ENCODE measurements around the gene KRTAP5-6. TPM values are rescaled to one million over a fixed set of nuclear protein-coding genes. Genes with fewer than 3 reads are reported as not detected.

The KRTAP5-6 gene
- total RNA-seq, 1 donor from 2014 or later: not detected

GRCh38 chr11:1694846-1695547, 2.0 kb upstream of the KRTAP5-6 start:
- peaks cover 17% of the 10 kb centered on the region for H3K27me3 Mint-ChIP-seq (ENCODE audit: low read depth)
- peaks cover 2% of the 10 kb centered on the region for H3K9me3 Mint-ChIP-seq (ENCODE audit: low read depth)
- TF ChIP-seq, protein P1, sequence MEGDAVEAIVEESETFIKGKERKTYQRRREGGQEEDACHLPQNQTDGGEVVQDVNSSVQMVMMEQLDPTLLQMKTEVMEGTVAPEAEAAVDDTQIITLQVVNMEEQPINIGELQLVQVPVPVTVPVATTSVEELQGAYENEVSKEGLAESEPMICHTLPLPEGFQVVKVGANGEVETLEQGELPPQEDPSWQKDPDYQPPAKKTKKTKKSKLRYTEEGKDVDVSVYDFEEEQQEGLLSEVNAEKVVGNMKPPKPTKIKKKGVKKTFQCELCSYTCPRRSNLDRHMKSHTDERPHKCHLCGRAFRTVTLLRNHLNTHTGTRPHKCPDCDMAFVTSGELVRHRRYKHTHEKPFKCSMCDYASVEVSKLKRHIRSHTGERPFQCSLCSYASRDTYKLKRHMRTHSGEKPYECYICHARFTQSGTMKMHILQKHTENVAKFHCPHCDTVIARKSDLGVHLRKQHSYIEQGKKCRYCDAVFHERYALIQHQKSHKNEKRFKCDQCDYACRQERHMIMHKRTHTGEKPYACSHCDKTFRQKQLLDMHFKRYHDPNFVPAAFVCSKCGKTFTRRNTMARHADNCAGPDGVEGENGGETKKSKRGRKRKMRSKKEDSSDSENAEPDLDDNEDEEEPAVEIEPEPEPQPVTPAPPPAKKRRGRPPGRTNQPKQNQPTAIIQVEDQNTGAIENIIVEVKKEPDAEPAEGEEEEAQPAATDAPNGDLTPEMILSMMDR (IDR thresholded peaks at IDR 0.05): no peak
- peaks cover 8% of the 10 kb centered on the region for H3K4me1 Mint-ChIP-seq (ENCODE audit: low read depth)
- DNase-seq (ENCODE audit: low spot score): no peak
- H3K27ac Mint-ChIP-seq (ENCODE audit: unreplicated experiment): no peak overlapping the region
- H3K36me3 Mint-ChIP-seq (ENCODE audit: low read depth): no peaks in the 10 kb centered on the region
- no peak overlapping the region for H3K4me3 Mint-ChIP-seq (ENCODE audit: unreplicated experiment)

GRCh38 chr11:1695548-1696108, 1.4 kb upstream of the KRTAP5-6 start:
- TF ChIP-seq, protein P1 (IDR thresholded peaks at IDR 0.05): no peak
- DNase-seq (ENCODE audit: low spot score): no peak
- Mint-ChIP-seq H3K4me3 (ENCODE audit: unreplicated experiment) (no peak overlapping the region), H3K27me3 (ENCODE audit: low read depth) (peaks cover 14% of the 10 kb centered on the region), H3K27ac (ENCODE audit: unreplicated experiment) (no peak overlapping the region), H3K4me1 (ENCODE audit: low read depth) (peaks cover 8% of the 10 kb centered on the region), H3K9me3 (ENCODE audit: low read depth) (peaks cover 2% of the 10 kb centered on the region), H3K36me3 (ENCODE audit: low read depth) (no peaks in the 10 kb centered on the region)

- Mint-ChIP-seq H3K27ac (ENCODE audit: unreplicated experiment) (no peak overlapping the region), H3K27me3 (ENCODE audit: low read depth) (peaks cover 12% of the 10 kb centered on the region), H3K9me3 (ENCODE audit: low read depth) (peaks cover 2% of the 10 kb centered on the region), H3K4me3 (ENCODE audit: unreplicated experiment) (no peak overlapping the region), H3K36me3 (ENCODE audit: low read depth) (no peaks in the 10 kb centered on the region), H3K4me1 (ENCODE audit: low read depth) (no peaks in the 10 kb centered on the region)
- DNase-seq (ENCODE audit: low spot score): no peak
- TF ChIP-seq, protein P1 (IDR thresholded peaks at IDR 0.05): no peak
Measured at GRCh38 chr11:1699771-1700170, 2.8 kb downstream of the KRTAP5-6 start.

DNA sequence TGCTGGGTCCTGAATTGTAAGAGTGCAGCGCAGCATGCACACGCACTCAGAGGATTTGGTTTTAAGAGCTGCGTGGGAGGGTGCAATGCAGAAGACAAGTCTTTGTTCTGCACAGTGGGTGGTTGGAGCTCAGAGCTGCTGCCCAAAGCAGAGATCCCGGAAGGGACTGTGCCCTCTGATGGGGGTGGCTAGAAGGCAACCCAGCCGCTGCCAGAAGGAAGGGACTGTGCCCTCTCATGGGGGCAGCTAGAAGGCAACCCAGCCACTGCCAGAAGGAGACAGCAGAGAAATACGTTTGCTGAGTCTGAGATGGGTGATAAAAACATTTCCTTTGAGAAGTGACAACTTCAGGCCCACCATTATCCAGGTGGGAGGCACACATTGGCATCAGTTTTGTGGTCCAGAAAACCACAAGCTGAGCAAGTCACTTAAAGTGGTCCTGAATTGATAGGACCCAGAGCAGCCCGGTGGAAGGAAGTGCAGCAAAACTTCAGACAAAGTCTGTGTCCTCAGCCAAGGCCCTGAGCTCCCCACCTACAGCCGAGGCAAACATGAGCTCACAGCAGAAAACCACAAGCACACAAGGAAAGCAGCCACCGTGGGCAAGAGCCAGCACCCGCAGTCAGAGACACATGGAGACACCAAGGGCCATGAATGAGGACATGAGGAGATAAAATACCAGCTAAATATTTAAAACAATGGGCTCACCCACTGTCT, 4.3 kb downstream of the KRTAP5-6 start:
- Mint-ChIP-seq H3K27ac (ENCODE audit: unreplicated experiment) (no peak overlapping the region), H3K9me3 (ENCODE audit: low read depth) (peaks cover 2% of the 10 kb centered on the region)

DNA sequence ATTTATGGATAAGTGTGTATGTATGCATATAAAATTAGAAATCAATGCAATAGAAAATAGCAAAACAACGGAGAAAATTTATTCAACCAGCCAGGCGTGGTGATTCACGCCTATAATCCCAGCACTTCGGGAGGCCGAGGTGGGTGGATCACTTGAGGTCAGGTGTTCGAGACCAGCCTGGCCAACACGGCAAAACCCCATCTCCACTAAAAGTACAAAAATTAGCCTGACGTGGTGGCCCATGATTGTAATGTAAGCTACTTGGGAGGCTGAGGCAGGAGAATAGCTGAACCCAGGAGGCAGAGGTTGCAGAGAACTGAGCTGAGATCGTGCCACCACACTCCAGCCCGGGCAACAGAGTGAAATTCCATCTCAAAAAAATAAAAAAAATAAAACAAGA, 5.5 kb downstream of the KRTAP5-6 start:
- DNase-seq (ENCODE audit: low spot score): no peak
- H3K9me3 Mint-ChIP-seq (ENCODE audit: low read depth): peaks cover 2% of the 10 kb centered on the region
- TF ChIP-seq, protein P1 (IDR thresholded peaks at IDR 0.05): no peak
- H3K4me3 Mint-ChIP-seq (ENCODE audit: unreplicated experiment): no peak overlapping the region
- H3K4me1 Mint-ChIP-seq (ENCODE audit: low read depth): peaks cover 5% of the 10 kb centered on the region
- H3K27me3 Mint-ChIP-seq (ENCODE audit: low read depth): peaks cover 9% of the 10 kb centered on the region
- no peaks in the 10 kb centered on the region for H3K36me3 Mint-ChIP-seq (ENCODE audit: low read depth)
- H3K27ac Mint-ChIP-seq (ENCODE audit: unreplicated experiment): no peak overlapping the region

More for the DNA sequence above, 4.3 kb downstream of the KRTAP5-6 start:
- Mint-ChIP-seq H3K27me3 (ENCODE audit: low read depth) (peaks cover 5% of the 10 kb centered on the region), H3K4me1 (ENCODE audit: low read depth) (peaks cover 5% of the 10 kb centered on the region), H3K4me3 (ENCODE audit: unreplicated experiment) (no peak overlapping the region), H3K36me3 (ENCODE audit: low read depth) (no peaks in the 10 kb centered on the region)
- DNase-seq (ENCODE audit: low spot score): no peak
- TF ChIP-seq, protein P1 (IDR thresholded peaks at IDR 0.05): no peak

All from chondrocyte (in vitro differentiated cells).